GM23338 (cell line): ENCODE data around the gene TOLLIP. TPM values are rescaled to one million over a fixed set of nuclear protein-coding genes. Genes with fewer than 3 reads are reported as not detected.

Experiments
- ATAC-seq: fragments of 200-7000 bp; cut with Tn5 transposase; 3 replicates; pipeline ENCODE4 v1.9.1; 2020
- DNase-seq: peaks from one replicate; pipeline ENCODE4 v3.0.0-alpha.2; 2015; ENCODE audit warnings: low spot score
- H2AFZ ChIP-seq: fragments of 200-600 bp; sonication (generic); 2 replicates; pipeline ENCODE4 v1.8.0; 2016; ENCODE audit warnings: antibody characterized with exemption, mild to moderate bottlenecking, moderate library complexity
- H3F3A ChIP-seq: fragments of 200-600 bp; sonication (generic); replicated peaks from 2 replicates; pipeline ENCODE4 v1.8.0; 2017; ENCODE audit warnings: antibody characterized with exemption, mixed run types, low read depth
- H3K27ac ChIP-seq: fragments of 200-600 bp; sonication (generic); 2 replicates; pipeline ENCODE4 v1.6.1; 2016; ENCODE audit warnings: low read depth
- H3K27me3 ChIP-seq: fragments of 200-600 bp; sonication (generic); 2 replicates; pipeline ENCODE4 v1.8.0; 2016; ENCODE audit warnings: mild to moderate bottlenecking, mixed run types, moderate library complexity; ENCODE audit not compliant: insufficient read depth
- H3K36me3 ChIP-seq: fragments of 200-600 bp; sonication (generic); 2 replicates; pipeline ENCODE4 v1.8.0; 2016; ENCODE audit warnings: mild to moderate bottlenecking; ENCODE audit not compliant: insufficient read depth
- H3K4me1 ChIP-seq: fragments of 200-600 bp; sonication (generic); 2 replicates; pipeline ENCODE4 v1.8.0; 2016; ENCODE audit warnings: mild to moderate bottlenecking, moderate library complexity; ENCODE audit not compliant: insufficient read depth
- H3K4me2 ChIP-seq: fragments of 200-600 bp; sonication (generic); 2 replicates; pipeline ENCODE4 v1.7.1; 2017; ENCODE audit warnings: mixed run types
- H3K4me3 ChIP-seq: fragments of 200-600 bp; sonication (generic); 2 replicates; pipeline ENCODE4 v1.6.1; 2016; ENCODE audit warnings: mixed run types
- H3K79me2 ChIP-seq: fragments of 200-600 bp; sonication (generic); replicated peaks from 2 replicates; pipeline ENCODE4 v1.8.0; 2017; ENCODE audit warnings: mild to moderate bottlenecking; ENCODE audit not compliant: insufficient read depth
- H3K9me2 ChIP-seq: fragments of 200-600 bp; sonication (generic); 2 replicates; pipeline ENCODE4 v1.8.0; 2017; ENCODE audit not compliant: insufficient read depth
- H4K20me1 ChIP-seq: fragments of 200-600 bp; sonication (generic); replicated peaks from 2 replicates; pipeline ENCODE4 v1.8.0; 2017; ENCODE audit warnings: mild to moderate bottlenecking; ENCODE audit not compliant: insufficient read depth
- H3K27ac Mint-ChIP-seq: 2 replicates; pipeline ENCODE4 v1.8.0; 2020; ENCODE audit warnings: inconsistent platforms, mild to moderate bottlenecking, moderate library complexity, mixed read lengths
- H3K27me3 Mint-ChIP-seq: 3 replicates; pipeline ENCODE4 v1.8.0; 2022; ENCODE audit warnings: low read depth, mild to moderate bottlenecking, moderate library complexity, mixed read lengths, inconsistent platforms; ENCODE audit not compliant: insufficient read depth, poor library complexity
- H3K36me3 Mint-ChIP-seq: 3 replicates; pipeline ENCODE4 v1.8.0; 2021; ENCODE audit warnings: low read depth, mild to moderate bottlenecking, inconsistent platforms, moderate library complexity, mixed read lengths
- H3K4me1 Mint-ChIP-seq: 3 replicates; pipeline ENCODE4 v1.8.0; 2020; ENCODE audit warnings: mild to moderate bottlenecking, inconsistent platforms, mixed read lengths
- H3K4me3 Mint-ChIP-seq: 3 replicates; pipeline ENCODE4 v1.8.0; 2021; ENCODE audit warnings: moderate library complexity, mild to moderate bottlenecking, inconsistent platforms, mixed read lengths
- H3K9me3 Mint-ChIP-seq: 3 replicates; pipeline ENCODE4 v1.8.0; 2020; ENCODE audit warnings: moderate library complexity, mild to moderate bottlenecking, inconsistent platforms, mixed read lengths
- CREB1 ChIP-seq: fragments of 250-450 bp; sonication (Bioruptor Pico); IDR thresholded peaks from 2 replicates; pipeline ENCODE4 v1.5.0; 2020; ENCODE audit warnings: low read depth, mild to moderate bottlenecking, moderate library complexity
- EZH2 ChIP-seq: fragments of 200-600 bp; sonication (generic); IDR thresholded peaks from one replicate; pipeline ENCODE4 v1.8.0; 2017; ENCODE audit warnings: antibody characterized with exemption, mild to moderate bottlenecking, low read depth; ENCODE audit not compliant: unreplicated experiment
- NANOG ChIP-seq: IDR thresholded peaks from 2 replicates; pipeline ENCODE4 v1.6.1; 2016; ENCODE audit warnings: antibody characterized with exemption, borderline replicate concordance
- POLR2AphosphoS5 ChIP-seq: IDR thresholded peaks from 2 replicates; pipeline ENCODE4 v1.6.1; 2016; ENCODE audit warnings: antibody characterized with exemption, low read depth
- STAT1 ChIP-seq: IDR thresholded peaks from one replicate; pipeline ENCODE4 v1.6.1; 2016; ENCODE audit warnings: antibody characterized with exemption; ENCODE audit not compliant: unreplicated experiment
- ZNF114 ChIP-seq: fragments of 250-450 bp; sonication (Bioruptor Pico); IDR thresholded peaks from 2 replicates; pipeline ENCODE4 v1.5.0; 2020; ENCODE audit warnings: mild to moderate bottlenecking, moderate library complexity
- ZNF331 ChIP-seq: fragments of 250-450 bp; sonication (Bioruptor Pico); IDR thresholded peaks from 2 replicates; pipeline ENCODE4 v1.5.0; 2020; ENCODE audit warnings: low read depth, mild to moderate bottlenecking, moderate library complexity
- polyA plus RNA-seq: library from polyadenylated mRNA; unstranded; fragments of >200 nt; fragmentation: Nextera tagmentation; extraction: Ambion mirVana; gene quantifications from 2 replicates; pipeline ENCODE4 v1.2.1, GENCODE V29; 2016
- total RNA-seq: library from RNA; depleted of rRNA; stranded (reverse); fragments of >200 nt; shearing (Covaris generic); gene quantifications from 2 replicates; pipeline ENCODE4 v1.2.3, GENCODE V29; 2014
- TF ChIP-seq, protein P1 (sequence below): IDR thresholded peaks from one replicate; pipeline ENCODE4 v1.6.1; 2018; ENCODE audit warnings: antibody characterized with exemption; ENCODE audit not compliant: unreplicated experiment
- TF ChIP-seq, protein P2 (sequence below): fragments of 250-450 bp; sonication (Bioruptor Pico); IDR thresholded peaks from 2 replicates; pipeline ENCODE4 v1.5.0; 2020; ENCODE audit warnings: mild to moderate bottlenecking, moderate library complexity

TOLLIP gene
- total and polyA plus RNA-seq, 2 experiments from 2014 or later, result 13.5 to 18.0 TPM

DNA sequence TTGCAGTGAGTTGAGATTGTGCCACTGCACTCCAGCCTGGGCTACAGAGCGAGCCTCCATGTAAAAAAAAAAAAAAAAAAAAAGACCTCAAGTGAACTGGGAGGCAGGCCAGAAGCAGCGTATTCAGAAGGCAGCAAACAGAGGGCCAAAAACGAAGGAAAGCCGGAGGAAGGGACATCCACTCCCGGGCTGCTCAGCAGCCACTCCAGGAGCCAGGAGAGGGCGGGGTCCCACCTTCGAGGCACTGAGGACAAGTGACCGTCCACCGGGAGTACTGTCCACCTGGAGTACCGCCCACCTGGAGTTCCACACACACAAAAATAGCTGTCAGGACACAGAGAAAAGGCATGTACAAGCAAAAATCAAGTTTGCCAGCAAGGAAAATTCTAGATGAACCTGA is 5.5 kb downstream of the TOLLIP start:
- Histone ChIP-seq H3K27me3 (no peaks in the 10 kb centered on the region), H3K27ac (peak overlapping the region; percentile 9; the same call in 1 of the 2 replicates), H3K4me2 (no peak overlapping the region), H3F3A (no peaks in the 10 kb centered on the region), H2AFZ (no peak overlapping the region), H3K79me2 (peaks cover 81% of the 10 kb centered on the region), H4K20me1 (peaks cover 5% of the 10 kb centered on the region; the same call in 1 of the 2 replicates), H3K4me1 (0 out of 2 replicates have a peak, but pooled peaks cover 5% of the 10 kb centered on the region), H3K4me3 (no peak overlapping the region), H3K9me2 (no peaks in the 10 kb centered on the region), H3K36me3 (no peaks in the 10 kb centered on the region)
- H3K27me3 Mint-ChIP-seq, result peaks cover 7% of the 10 kb centered on the region
- DNase-seq (no peak), ATAC-seq (no peak)
- H3K9me3 Mint-ChIP-seq, result no peaks in the 10 kb centered on the region; the same call in 2 of the 3 replicates
- TF ChIP-seq, protein P1, sequence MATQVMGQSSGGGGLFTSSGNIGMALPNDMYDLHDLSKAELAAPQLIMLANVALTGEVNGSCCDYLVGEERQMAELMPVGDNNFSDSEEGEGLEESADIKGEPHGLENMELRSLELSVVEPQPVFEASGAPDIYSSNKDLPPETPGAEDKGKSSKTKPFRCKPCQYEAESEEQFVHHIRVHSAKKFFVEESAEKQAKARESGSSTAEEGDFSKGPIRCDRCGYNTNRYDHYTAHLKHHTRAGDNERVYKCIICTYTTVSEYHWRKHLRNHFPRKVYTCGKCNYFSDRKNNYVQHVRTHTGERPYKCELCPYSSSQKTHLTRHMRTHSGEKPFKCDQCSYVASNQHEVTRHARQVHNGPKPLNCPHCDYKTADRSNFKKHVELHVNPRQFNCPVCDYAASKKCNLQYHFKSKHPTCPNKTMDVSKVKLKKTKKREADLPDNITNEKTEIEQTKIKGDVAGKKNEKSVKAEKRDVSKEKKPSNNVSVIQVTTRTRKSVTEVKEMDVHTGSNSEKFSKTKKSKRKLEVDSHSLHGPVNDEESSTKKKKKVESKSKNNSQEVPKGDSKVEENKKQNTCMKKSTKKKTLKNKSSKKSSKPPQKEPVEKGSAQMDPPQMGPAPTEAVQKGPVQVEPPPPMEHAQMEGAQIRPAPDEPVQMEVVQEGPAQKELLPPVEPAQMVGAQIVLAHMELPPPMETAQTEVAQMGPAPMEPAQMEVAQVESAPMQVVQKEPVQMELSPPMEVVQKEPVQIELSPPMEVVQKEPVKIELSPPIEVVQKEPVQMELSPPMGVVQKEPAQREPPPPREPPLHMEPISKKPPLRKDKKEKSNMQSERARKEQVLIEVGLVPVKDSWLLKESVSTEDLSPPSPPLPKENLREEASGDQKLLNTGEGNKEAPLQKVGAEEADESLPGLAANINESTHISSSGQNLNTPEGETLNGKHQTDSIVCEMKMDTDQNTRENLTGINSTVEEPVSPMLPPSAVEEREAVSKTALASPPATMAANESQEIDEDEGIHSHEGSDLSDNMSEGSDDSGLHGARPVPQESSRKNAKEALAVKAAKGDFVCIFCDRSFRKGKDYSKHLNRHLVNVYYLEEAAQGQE, result no peak
- TF ChIP-seq STAT1 (no peak), NANOG (no peak), CREB1 (CRISPR knock-in tag) (no peak), EZH2 (no peak), POLR2AphosphoS5 (no peak), ZNF331 (CRISPR knock-in tag) (no peak), ZNF114 (CRISPR knock-in tag) (no peak)
- TF ChIP-seq, protein P2, sequence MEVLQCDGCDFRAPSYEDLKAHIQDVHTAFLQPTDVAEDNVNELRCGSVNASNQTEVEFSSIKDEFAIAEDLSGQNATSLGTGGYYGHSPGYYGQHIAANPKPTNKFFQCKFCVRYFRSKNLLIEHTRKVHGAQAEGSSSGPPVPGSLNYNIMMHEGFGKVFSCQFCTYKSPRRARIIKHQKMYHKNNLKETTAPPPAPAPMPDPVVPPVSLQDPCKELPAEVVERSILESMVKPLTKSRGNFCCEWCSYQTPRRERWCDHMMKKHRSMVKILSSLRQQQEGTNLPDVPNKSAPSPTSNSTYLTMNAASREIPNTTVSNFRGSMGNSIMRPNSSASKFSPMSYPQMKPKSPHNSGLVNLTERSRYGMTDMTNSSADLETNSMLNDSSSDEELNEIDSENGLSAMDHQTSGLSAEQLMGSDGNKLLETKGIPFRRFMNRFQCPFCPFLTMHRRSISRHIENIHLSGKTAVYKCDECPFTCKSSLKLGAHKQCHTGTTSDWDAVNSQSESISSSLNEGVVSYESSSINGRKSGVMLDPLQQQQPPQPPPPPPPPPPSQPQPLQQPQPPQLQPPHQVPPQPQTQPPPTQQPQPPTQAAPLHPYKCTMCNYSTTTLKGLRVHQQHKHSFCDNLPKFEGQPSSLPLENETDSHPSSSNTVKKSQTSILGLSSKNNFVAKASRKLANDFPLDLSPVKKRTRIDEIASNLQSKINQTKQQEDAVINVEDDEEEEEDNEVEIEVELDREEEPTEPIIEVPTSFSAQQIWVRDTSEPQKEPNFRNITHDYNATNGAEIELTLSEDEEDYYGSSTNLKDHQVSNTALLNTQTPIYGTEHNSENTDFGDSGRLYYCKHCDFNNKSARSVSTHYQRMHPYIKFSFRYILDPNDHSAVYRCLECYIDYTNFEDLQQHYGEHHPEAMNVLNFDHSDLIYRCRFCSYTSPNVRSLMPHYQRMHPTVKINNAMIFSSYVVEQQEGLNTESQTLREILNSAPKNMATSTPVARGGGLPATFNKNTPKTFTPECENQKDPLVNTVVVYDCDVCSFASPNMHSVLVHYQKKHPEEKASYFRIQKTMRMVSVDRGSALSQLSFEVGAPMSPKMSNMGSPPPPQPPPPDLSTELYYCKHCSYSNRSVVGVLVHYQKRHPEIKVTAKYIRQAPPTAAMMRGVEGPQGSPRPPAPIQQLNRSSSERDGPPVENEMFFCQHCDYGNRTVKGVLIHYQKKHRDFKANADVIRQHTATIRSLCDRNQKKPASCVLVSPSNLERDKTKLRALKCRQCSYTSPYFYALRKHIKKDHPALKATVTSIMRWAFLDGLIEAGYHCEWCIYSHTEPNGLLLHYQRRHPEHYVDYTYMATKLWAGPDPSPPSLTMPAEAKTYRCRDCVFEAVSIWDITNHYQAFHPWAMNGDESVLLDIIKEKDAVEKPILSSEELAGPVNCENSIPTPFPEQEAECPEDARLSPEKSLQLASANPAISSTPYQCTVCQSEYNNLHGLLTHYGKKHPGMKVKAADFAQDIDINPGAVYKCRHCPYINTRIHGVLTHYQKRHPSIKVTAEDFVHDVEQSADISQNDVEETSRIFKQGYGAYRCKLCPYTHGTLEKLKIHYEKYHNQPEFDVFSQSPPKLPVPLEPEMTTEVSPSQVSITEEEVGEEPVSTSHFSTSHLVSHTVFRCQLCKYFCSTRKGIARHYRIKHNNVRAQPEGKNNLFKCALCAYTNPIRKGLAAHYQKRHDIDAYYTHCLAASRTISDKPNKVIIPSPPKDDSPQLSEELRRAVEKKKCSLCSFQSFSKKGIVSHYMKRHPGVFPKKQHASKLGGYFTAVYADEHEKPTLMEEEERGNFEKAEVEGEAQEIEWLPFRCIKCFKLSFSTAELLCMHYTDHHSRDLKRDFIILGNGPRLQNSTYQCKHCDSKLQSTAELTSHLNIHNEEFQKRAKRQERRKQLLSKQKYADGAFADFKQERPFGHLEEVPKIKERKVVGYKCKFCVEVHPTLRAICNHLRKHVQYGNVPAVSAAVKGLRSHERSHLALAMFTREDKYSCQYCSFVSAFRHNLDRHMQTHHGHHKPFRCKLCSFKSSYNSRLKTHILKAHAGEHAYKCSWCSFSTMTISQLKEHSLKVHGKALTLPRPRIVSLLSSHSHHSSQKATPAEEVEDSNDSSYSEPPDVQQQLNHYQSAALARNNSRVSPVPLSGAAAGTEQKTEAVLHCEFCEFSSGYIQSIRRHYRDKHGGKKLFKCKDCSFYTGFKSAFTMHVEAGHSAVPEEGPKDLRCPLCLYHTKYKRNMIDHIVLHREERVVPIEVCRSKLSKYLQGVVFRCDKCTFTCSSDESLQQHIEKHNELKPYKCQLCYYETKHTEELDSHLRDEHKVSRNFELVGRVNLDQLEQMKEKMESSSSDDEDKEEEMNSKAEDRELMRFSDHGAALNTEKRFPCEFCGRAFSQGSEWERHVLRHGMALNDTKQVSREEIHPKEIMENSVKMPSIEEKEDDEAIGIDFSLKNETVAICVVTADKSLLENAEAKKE (CRISPR knock-in tag), result no peak
- no peak overlapping the region for H3K27ac Mint-ChIP-seq
- H3K4me3 Mint-ChIP-seq, result no peak overlapping the region
- H3K4me1 Mint-ChIP-seq, result peaks cover 31% of the 10 kb centered on the region
- no peaks in the 10 kb centered on the region for H3K36me3 Mint-ChIP-seq
